Activated CD8-positive, alpha-beta memory T cell treated with anti-CD3 and anti-CD28 coated beads for 1 hour (primary cell): ENCODE results near the gene KLHL5.

Source experiments
- DNase-seq, 2 donors: peaks; one replicate each; pipeline ENCODE4 v3.0.0-alpha.2; 2020; ENCODE audit warnings: low read depth in 1 of 2; ENCODE audit errors: extremely low read depth in 1 of 2

KLHL5 gene

GRCh38 chr4:39043861-39044363 lies 18.1 kb upstream of the KLHL5 start:
- DNase-seq, result no peak

DNA sequence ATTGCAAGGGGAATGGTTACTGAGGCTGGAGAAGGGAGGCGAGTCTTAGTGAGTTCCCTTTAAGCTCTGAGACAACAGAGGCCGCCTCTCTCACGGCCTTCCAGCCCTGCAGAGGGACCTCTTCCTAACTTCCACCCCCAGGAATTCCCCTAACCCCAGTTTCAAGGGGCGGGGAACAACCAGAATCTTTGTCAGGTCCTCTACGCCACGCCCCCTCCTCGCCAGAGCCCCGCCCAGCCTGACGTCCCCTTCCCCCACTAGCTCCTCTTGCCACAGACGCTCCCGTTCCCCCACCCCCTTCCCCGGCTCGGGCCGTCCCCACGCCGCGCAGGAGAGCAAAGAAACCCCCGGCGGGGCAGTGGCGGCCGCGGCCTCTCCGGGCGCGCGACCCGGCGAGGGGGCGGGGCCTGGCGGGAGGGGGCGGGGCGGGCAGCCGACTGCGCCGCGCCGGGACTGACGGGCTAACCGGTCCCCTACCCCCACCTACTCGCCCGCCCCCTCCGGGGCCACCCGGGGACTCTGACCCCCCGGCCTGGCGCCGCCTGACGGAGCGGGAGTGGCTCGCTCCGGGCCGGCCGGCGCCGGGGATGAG lies 17.6 kb upstream of the KLHL5 start:
- DNase-seq, result peak; percentile 86 to 94

- DNase-seq, result peak in 1 of 2 donors; percentile 14
Measured at GRCh38 chr4:39044956-39045826, 16.8 kb upstream of the KLHL5 start.

GRCh38 chr4:39045827-39046221 lies 16.2 kb upstream of the KLHL5 start:
- DNase-seq, result no peak

- no peak for DNase-seq
Measured at GRCh38 chr4:39046249-39046648, 15.8 kb upstream of the KLHL5 start.

- no peak for DNase-seq
Measured at GRCh38 chr4:39047681-39048080, 14.4 kb upstream of the KLHL5 start.

DNA sequence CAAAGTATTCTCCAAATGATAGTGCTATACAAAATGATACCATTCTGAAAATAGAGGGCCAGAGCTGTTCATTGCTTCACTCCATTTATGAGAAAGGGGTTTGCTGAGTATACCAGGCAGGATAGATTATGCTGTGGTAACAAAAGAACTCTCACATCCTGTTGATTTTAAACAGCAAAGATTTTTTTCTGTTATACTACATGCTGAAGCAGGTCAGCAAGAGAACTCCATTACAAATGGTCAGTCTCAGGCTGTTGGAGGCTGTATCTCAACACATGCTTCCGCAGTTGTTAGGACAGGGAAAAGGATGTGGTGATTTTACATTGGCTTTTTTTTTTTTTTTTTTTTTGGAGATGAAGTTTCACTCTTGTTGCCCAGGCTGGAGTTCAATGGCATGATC lies 13.7 kb upstream of the KLHL5 start:
- no peak for DNase-seq

- no peak for DNase-seq
Measured at GRCh38 chr4:39050590-39050989, 11.4 kb upstream of the KLHL5 start.

GRCh38 chr4:39051492-39051891 lies 10.5 kb upstream of the KLHL5 start:
- no peak for DNase-seq

DNA sequence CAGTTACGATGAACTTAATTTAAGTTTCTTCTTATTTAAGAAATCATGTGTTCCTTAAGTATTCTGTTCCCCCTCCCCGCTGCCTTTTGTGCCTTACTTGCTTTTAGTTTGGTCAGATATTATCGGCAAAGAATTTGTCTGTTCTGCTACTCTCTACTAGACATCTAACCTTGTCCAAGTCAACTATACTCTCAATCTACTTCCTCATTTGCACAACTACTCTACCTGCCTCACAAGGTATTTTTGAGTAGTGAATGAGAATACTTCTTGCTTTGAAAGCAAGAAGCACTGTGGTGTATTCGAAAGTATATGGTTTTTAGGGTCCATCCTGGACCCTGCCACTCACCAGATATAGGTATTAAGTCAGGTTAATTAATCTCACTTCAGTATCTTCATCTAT lies 8.0 kb upstream of the KLHL5 start:
- no peak for DNase-seq

DNA sequence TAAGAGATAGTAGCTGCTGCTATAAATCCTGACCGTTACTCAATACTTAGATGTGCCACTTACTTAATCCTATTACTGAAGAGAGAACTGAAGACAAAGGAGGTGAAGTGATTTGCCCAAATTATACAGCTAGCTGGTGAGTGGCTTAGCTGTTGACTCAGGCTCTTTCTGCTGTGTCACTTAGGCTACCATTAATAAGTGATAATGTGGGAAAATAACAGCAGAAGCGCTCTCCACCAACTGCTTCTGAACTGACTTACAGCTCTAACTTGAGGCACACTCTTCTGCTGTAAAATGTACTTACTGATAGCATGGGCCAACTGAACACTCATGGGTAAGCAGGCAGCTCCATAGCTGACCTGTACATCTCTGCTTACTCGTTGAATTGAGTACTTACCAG lies 7.5 kb upstream of the KLHL5 start:
- no peak for DNase-seq

DNA sequence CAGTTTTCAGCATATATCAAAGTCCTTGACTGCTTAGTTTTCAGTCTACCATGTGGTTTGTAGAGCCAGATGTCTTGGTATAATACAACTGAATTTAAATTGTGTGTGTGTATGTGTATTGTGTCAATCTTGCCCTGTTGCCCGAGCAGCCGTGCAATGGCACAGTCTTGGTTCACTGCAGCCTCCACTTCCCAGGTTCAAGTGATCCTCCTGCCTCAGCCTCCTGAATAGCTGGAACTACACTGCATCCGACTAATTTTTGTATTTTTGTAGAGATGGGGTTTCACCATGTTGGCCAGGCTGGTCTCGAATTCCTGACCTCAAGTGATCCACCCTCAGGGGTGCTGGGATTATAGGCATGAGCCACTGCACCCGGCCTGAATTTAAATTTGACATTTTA lies 6.0 kb upstream of the KLHL5 start:
- DNase-seq, result no peak

DNA sequence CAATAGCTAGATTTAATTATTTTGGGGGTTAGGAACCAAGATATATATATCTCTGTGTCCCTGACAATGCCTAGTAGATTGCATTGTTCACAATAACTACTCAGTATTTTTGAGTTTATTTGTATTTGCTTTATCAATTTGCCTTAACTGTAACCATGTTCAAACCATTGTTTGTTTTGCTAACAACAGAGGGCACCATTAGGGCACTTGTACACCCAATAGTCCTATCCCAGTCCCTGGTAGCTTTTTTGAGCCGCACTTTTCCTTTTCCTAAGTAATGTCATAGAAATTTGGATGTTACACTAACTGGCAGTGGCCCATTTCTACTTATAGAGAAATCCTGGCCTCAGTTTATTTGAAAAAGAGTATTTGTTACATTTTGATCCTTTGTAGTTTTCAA lies 575 bp upstream of the KLHL5 start:
- no peak for DNase-seq

DNA sequence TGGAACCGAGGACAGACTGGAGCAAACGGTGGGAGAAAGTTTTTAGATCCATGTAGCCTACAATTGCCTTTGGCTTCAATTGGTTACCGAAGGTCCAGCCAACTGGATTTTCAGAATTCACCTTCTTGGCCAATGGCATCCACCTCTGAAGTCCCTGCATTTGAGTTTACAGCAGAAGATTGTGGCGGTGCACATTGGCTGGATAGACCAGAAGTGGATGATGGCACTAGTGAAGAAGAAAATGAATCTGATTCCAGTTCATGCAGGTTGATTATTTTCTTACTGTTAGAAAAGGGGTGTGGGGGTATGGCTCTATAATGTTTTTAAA lies 702 bp downstream of the KLHL5 start:
- DNase-seq, result no peak

DNA sequence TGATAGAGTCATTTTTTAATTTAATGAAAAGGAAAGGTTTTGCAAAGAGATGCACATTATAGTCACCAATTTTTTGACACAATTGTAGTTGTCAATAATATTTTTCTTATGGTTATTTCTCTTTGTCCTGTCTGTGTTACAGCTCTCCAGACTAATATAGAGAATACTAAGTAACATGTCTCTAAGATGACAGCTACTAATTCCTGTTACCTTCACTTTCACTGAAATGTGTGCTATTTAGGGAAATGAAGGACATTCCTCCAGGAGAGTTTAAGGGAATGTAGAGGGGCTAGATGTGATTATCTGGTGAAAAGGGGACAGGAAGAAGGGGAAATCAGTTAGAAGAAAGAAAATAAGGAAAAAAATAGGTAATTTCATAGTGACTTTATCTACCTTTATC lies 1.4 kb downstream of the KLHL5 start:
- no peak for DNase-seq

GRCh38 chr4:39066371-39066770 lies 4.3 kb downstream of the KLHL5 start:
- no peak for DNase-seq

DNA sequence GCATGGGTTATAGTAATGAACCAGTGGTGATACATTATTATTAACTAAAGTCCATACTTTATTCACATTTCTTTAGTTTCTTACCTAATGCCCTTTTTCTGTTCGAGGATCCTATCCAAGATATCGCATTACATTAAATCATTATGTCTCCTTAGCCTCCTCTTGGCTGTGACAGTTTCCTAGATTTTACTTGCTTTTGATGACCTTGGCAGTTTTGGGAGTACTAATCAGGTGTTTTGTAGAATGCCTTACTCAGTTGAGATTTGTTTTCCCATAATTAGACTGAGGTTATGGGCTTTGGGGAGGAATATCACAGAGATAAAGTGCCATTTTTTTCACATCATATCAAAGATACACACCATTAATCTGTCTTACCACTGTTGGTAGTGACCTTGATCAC lies 5.0 kb downstream of the KLHL5 start:
- DNase-seq, result no peak

DNA sequence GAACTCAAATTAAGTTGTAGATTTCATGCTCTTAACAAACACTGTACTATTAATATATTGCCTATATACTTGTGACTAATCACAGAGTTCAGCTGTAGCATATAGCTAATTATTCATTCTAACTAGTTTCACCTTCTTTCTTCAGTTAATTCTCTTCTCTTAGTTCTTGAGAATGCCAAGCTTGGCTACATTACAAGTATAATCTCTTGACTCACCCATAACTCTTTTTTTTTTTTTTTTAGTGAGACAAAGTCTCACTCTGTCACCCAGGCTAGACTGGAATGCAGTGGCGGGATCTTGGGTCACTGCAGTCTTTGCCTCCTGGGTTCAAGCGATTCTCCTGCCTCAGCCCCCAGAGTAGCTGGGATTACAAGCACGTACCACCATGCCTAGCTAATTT lies 5.4 kb downstream of the KLHL5 start:
- no peak for DNase-seq

DNA sequence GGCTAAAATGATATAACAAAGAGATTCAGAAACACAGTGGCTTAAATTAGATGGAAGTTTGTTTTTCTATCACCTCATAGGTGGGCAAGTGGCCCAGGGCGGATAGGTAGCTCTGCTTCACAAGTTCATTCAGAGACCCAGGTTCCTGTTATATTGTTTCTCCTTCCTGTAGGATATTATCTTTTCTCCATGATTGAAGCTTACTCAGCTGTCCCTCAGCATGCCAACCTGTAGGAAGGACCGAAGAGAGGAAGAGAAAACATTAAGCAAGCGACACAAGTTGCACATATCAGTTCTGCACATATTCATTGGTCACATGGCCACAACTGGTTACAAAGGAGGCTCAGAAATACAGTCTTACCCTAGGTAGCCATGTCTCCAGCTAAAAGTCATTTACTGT lies 6.9 kb downstream of the KLHL5 start:
- DNase-seq, result no peak

DNA sequence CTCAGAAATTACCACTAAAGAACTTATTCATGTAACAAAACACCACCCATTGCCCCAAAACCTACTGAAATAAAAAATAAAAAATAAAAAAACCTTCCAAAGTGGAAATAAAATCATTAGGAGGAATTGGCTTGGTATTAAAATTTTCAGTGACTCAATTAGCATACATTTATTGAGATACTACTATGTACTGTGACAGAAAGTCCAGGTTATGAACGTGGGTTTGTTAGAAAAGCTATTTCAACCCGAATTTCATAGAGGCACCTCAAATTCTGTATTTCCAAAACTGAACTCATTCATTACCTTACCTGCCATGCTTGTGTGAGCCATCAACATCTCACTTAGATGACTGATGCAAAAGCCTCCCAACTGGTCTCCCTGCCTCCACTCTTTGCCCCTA lies 16.8 kb downstream of the KLHL5 start:
- no peak for DNase-seq

- no peak for DNase-seq
Measured at GRCh38 chr4:39083164-39083563, 21.1 kb downstream of the KLHL5 start.

- DNase-seq, result no peak
Measured at GRCh38 chr4:39085891-39086290, 23.9 kb downstream of the KLHL5 start.

- DNase-seq, result no peak
Measured at GRCh38 chr4:39096847-39097246, 34.8 kb downstream of the KLHL5 start.
